HG02885 (cell line): ENCODE measurements around the gene HS6ST2.

Source experiments
- ATAC-seq: cut with Tn5 transposase; IDR thresholded peaks from one replicate; pipeline ENCODE4 v1.9.1; 2021; ENCODE audit warnings: mild to moderate bottlenecking; ENCODE audit not compliant: unreplicated experiment, poor library complexity

The HS6ST2 gene

GRCh38 chrX:132809581-132809980 is 148.8 kb downstream of the HS6ST2 start:
- ATAC-seq, result no peak

GRCh38 chrX:132807411-132808030 is 150.9 kb downstream of the HS6ST2 start:
- ATAC-seq, result no peak

- ATAC-seq, result no peak
These were observed 156.4 kb downstream of the HS6ST2 start for GRCh38 chrX:132802033-132802432.

GRCh38 chrX:132795181-132795580 is 163.2 kb downstream of the HS6ST2 start:
- ATAC-seq, result no peak

GRCh38 chrX:132791714-132792113 is 166.7 kb downstream of the HS6ST2 start:
- no peak for ATAC-seq

- no peak for ATAC-seq
These were observed 168.1 kb downstream of the HS6ST2 start for GRCh38 chrX:132790329-132790728.

- ATAC-seq, result no peak
These were observed 172.2 kb downstream of the HS6ST2 start for GRCh38 chrX:132786217-132786616.

GRCh38 chrX:132778917-132779316 is 179.5 kb downstream of the HS6ST2 start:
- no peak for ATAC-seq

- ATAC-seq, result peak; percentile 67
These were observed 181.8 kb downstream of the HS6ST2 start for GRCh38 chrX:132776486-132777210.

- ATAC-seq, result no peak
These were observed 183.1 kb downstream of the HS6ST2 start for GRCh38 chrX:132775263-132775823.

- no peak for ATAC-seq
These were observed 184.3 kb downstream of the HS6ST2 start for GRCh38 chrX:132774010-132774714.

GRCh38 chrX:132769609-132770008 is 188.8 kb downstream of the HS6ST2 start:
- no peak for ATAC-seq

- no peak for ATAC-seq
These were observed 192.0 kb downstream of the HS6ST2 start for GRCh38 chrX:132766452-132766851.

- ATAC-seq, result no peak
These were observed 194.9 kb downstream of the HS6ST2 start for GRCh38 chrX:132763528-132763927.

GRCh38 chrX:132758759-132759158 is 199.7 kb downstream of the HS6ST2 start:
- ATAC-seq, result no peak

GRCh38 chrX:132757066-132757623 is 201.3 kb downstream of the HS6ST2 start:
- no peak for ATAC-seq

- ATAC-seq, result no peak
These were observed 202.0 kb downstream of the HS6ST2 start for GRCh38 chrX:132756439-132756838.

GRCh38 chrX:132751063-132751690 is 207.3 kb downstream of the HS6ST2 start:
- ATAC-seq, result no peak

- peak; percentile 66 for ATAC-seq
These were observed 207.9 kb downstream of the HS6ST2 start for GRCh38 chrX:132750331-132751062.

GRCh38 chrX:132749406-132749805 is 209.0 kb downstream of the HS6ST2 start:
- ATAC-seq, result no peak
